Urothelium cell line (cell line): Measurements from ENCODE around the gene CCNB1IP1.
"Not testable (repeated sequence)": the region's sequence is repeated elsewhere in the genome, so short reads cannot be mapped to it uniquely, and the experiment has no call there.

Source experiments
- DNase-seq: peaks from one replicate; pipeline ENCODE4 v3.0.0; 2011; ENCODE audit warnings: low spot score, mixed read lengths
- FAIRE-seq: peaks from 2 replicates; lab custom pipeline; 2011; peaks lifted over from hg19 to GRCh38; lab: Jason Lieb, UNC

The CCNB1IP1 gene

GRCh38 chr14:20332788-20333493 lies at the start of gene CCNB1IP1:
Gene CCNB1IP1 (minus strand): TSS chr14:20333279. CDS start chr14:20316523, 16,756 bp downstream.
- DNase-seq (peak; percentile 93), FAIRE-seq (peak; percentile 67)

GRCh38 chr14:20382526-20382925 lies 49.4 kb upstream of the CCNB1IP1 start:
- no peak for DNase-seq
- FAIRE-seq = no peak

GRCh38 chr14:20381341-20381740 lies 48.3 kb upstream of the CCNB1IP1 start:
- no peak for DNase-seq

GRCh38 chr14:20380681-20381080 lies 47.6 kb upstream of the CCNB1IP1 start:
- no peak for DNase-seq
- FAIRE-seq = no peak

More at GRCh38 chr14:20381341-20381740, 48.3 kb upstream of the CCNB1IP1 start:
- no peak for FAIRE-seq

- FAIRE-seq (no peak), DNase-seq (no peak)
Observed at GRCh38 chr14:20379743-20380142, 46.7 kb upstream of the CCNB1IP1 start.

GRCh38 chr14:20377171-20377570 lies 44.1 kb upstream of the CCNB1IP1 start:
- DNase-seq (no peak), FAIRE-seq (no peak)

GRCh38 chr14:20376071-20376588 lies 43.1 kb upstream of the CCNB1IP1 start:
- FAIRE-seq (no peak), DNase-seq (no peak)

GRCh38 chr14:20375471-20375870 lies 42.4 kb upstream of the CCNB1IP1 start:
- FAIRE-seq (no peak), DNase-seq (no peak)

GRCh38 chr14:20372796-20373195 lies 39.7 kb upstream of the CCNB1IP1 start:
- DNase-seq (no peak), FAIRE-seq (no peak)

- FAIRE-seq (no peak), DNase-seq (no peak)
Observed at GRCh38 chr14:20365928-20366327, 32.8 kb upstream of the CCNB1IP1 start.

GRCh38 chr14:20358474-20358873 lies 25.4 kb upstream of the CCNB1IP1 start:
- not testable (repeated sequence) for FAIRE-seq, DNase-seq

GRCh38 chr14:20356422-20356821 lies 23.3 kb upstream of the CCNB1IP1 start:
- peak; percentile 40 for FAIRE-seq
- DNase-seq = no peak

- FAIRE-seq (no peak), DNase-seq (no peak)
Observed at GRCh38 chr14:20350860-20351259, 17.8 kb upstream of the CCNB1IP1 start.

- DNase-seq (no peak), FAIRE-seq (no peak)
Observed at GRCh38 chr14:20350282-20350681, 17.2 kb upstream of the CCNB1IP1 start.

- no peak for DNase-seq
- FAIRE-seq = no peak
Observed at GRCh38 chr14:20347747-20348146, 14.7 kb upstream of the CCNB1IP1 start.

GRCh38 chr14:20346713-20347112 lies 13.6 kb upstream of the CCNB1IP1 start:
- no peak for FAIRE-seq

GRCh38 chr14:20345366-20345765 lies 12.3 kb upstream of the CCNB1IP1 start:
- FAIRE-seq (no peak), DNase-seq (no peak)

More at GRCh38 chr14:20346713-20347112, 13.6 kb upstream of the CCNB1IP1 start:
- no peak for DNase-seq

- FAIRE-seq = no peak
- DNase-seq = no peak
Observed at GRCh38 chr14:20343862-20344220, 10.8 kb upstream of the CCNB1IP1 start.

GRCh38 chr14:20343092-20343861 lies 10.2 kb upstream of the CCNB1IP1 start, which contains the start of gene PARP2:
Gene PARP2 (plus strand): TSS chr14:20343635. CDS start chr14:20343642, 7 bp downstream.
- peak; percentile 100 for FAIRE-seq
- DNase-seq = peak; percentile 99

- DNase-seq (no peak), FAIRE-seq (no peak)
Observed at GRCh38 chr14:20341646-20342045, 8.6 kb upstream of the CCNB1IP1 start.

GRCh38 chr14:20341032-20341431 lies 8.0 kb upstream of the CCNB1IP1 start:
- FAIRE-seq, DNase-seq: not testable (repeated sequence)

GRCh38 chr14:20334017-20334416 lies 938 bp upstream of the CCNB1IP1 start:
- DNase-seq (no peak), FAIRE-seq (no peak)
